Fibroblast of upper back skin (primary cell): ENCODE data around the gene CBLN1.
"Not testable (repeated sequence)": the region's sequence is repeated elsewhere in the genome, so short reads cannot be mapped to it uniquely, and the experiment has no call there.

Source experiments
- DNase-seq: peaks from one replicate; pipeline ENCODE4 v3.0.0-alpha.2; 2013

CBLN1 gene

DNA sequence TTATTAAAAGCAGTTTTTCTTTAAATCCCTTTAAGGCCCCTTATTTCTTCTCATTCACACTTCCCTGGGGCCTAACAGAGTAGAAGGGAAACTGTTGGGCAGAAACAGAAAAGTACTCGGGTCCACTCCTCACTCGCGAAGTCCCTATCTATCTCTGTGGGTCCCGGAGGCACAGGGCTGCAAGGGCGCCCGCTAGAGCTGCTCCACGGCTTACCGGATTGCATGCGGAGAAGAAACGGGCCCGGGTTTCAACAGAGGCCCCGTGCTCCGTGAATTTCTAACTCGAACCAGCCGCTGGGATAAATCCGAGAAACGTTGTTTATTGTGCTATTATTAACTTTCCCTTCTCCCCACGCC, 4.3 kb downstream of the CBLN1 start:
- DNase-seq: no peak

- DNase-seq: no peak
Observed at GRCh38 chr16:49276646-49277385, 4.8 kb downstream of the CBLN1 start.

- no peak for DNase-seq
Observed at GRCh38 chr16:49275870-49276269, 5.8 kb downstream of the CBLN1 start.

DNA sequence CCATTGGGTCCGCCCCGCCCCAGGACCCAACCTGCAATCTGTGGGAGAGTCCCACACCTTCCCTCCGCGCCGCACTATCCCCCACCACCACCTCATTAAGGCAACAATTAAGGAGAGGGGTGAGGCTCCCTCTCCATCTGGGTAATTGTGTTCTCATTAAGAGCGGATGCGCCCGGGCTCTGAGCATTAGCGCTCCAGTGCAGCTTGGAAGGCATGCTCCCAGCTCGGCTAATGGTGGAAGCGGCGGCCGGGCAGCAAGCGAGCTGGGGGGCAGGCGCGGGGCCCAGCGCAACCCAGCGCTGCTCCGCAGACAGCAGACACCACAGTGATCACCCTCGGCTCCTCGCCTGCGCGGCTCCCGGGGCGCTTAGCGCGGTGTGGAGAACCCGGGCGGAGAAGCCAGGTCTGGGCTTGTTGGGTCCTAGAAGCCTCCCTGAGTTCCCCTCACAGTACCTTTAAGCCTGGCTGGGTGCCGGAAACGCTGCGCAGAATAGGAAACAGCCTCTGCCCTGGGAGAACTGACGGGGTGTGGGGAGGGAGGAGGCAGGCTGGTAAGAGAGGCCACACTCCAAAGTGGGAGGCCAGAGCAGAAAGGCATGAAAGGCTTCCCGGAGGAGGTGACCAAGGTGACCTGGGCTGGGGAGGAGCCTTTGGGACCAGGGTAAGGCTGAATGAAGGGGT, 6.4 kb downstream of the CBLN1 start:
- DNase-seq: no peak

GRCh38 chr16:49274591-49274990, 7.0 kb downstream of the CBLN1 start:
- no peak for DNase-seq

DNA sequence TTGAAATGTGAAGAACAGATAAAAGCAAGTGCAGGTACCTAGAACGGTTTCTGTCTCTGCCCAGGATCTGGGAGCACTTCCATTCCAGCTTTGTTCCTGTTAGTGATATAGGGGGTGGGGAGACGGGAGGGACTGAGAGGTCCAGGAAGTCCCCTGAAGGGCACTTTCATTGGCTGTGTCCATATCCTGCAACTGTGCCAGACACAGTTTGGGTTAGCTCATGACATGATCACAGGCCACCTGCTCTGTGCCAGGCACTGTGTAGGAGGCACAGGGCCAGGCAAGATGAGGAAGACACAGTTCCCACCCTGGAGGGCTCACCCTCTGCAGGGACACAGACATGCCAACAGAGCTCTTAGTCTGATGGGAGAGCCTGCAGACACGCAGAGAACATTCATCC, 7.9 kb downstream of the CBLN1 start:
- DNase-seq: no peak

- DNase-seq: no peak
Observed at GRCh38 chr16:49271363-49271762, 10.3 kb downstream of the CBLN1 start.

GRCh38 chr16:49269201-49269600, 12.4 kb downstream of the CBLN1 start:
- no peak for DNase-seq

DNA sequence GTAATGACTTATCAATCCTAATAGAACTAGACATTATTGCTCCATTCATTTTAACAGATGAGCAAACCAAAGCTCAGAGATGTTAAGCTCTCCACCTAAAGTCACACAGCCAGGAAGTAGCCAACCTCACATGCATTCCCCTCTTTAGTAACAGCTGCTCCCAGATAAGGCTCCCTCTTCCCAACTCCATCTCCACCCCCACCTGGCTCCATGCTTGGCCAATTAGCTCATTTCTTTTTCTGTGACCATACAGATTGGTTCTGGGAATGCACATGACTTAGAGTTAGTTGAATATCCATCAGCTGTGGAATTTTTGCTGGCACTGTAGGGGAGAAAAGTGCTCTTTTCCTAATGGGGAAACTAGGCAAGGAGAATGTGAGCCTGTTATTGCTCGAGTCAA, 13.0 kb downstream of the CBLN1 start:
- DNase-seq: no peak

- DNase-seq: no peak
Observed at GRCh38 chr16:49262501-49262900, 19.1 kb downstream of the CBLN1 start.

GRCh38 chr16:49261930-49262329, 19.7 kb downstream of the CBLN1 start:
- no peak for DNase-seq

DNA sequence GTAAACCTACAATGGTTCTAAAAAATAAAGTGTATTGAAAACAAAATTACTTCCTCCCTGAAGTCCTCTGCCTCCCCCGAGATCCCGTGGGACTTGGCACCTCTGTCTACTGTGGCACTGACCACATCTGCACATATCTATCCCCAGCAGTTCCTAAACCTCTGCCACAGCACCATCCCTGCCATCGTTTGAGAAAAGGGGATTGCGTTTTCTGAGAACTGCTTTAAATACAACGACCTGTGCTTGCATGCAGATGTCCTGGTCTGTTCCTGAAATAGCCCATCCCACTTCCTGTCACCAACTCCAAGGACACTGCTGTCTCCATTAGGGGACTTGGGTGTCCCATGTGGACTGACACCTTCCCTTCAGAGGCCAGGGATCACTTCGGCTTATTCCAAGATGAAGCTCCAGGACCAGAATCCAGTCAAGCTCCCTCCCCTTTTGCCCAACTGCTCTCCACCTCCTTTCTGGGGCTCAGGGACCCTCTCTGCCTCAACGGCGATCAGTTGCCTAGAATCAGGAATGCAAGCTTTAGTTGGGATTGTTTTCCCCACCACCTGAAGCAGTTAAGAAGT, 20.6 kb downstream of the CBLN1 start:
- no peak for DNase-seq

- no peak for DNase-seq
Observed at GRCh38 chr16:49260253-49260652, 21.4 kb downstream of the CBLN1 start.

- no peak for DNase-seq
Observed at GRCh38 chr16:49259330-49259729, 22.3 kb downstream of the CBLN1 start.

DNA sequence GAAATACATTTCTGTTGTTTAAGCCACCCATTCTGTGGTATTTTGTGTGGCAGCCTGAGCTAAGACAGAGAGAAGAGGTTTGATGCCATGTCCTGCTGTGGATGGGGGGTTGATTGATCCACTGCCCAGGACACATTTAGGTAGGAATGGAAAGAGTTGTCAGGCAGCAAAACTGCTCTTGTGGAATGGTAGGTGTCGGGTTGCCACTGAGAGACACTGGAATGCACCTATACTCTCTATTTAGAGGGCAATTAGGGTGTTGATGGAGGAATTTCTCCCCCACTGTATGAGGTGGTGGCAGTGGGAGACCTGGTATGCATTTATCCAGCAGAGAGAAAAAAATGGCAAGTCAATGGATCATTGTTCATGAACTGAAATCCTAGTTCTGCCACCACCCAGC, 30.9 kb downstream of the CBLN1 start:
- no peak for DNase-seq

DNA sequence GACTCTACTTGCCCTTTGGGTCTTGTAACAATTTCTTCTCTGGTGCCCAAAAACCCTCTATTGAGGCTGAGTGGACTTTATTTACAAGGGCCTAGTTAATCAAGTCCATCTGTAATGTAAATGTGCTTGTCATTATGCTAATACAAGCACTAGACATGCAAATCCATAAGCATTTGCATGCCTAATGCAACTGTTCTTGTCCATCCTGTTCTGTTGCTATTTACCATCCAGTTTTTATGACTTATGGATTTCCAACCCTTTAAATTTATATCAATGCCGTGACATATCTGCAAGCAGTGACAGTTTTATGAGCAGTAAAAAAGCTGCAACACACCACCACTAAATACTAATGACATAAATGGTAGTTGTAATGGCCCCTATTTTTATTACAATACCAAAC, 33.4 kb downstream of the CBLN1 start:
- DNase-seq: no peak

- DNase-seq: no peak
Observed at GRCh38 chr16:49236216-49236615, 45.4 kb downstream of the CBLN1 start.

DNA sequence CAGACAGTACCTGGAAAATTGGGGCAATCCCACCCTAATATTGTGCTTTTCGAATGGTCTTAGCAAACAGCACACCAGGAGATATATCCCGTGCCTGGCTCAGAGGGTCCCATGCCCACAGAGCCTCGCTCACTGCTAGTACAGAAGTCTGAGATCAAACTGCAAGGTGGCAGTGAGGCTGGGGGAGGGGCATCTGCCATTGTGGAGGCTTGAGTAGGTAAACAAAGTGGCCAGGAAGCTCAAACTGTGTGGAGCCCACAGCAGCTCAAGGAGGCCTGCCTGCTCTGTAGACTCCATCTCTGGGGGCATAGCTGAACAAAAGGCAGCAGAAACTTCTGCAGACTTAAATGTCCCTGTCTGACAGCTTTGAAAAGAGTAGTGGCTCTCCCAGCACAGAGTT, 53.3 kb downstream of the CBLN1 start:
- not testable (repeated sequence) for DNase-seq
